Measurements from ENCODE around the gene PCDHGB4. TPM values are rescaled to one million over a fixed set of nuclear protein-coding genes. Genes with fewer than 3 reads are reported as not detected.
A peak's percentile ranks its signal among the peaks of the same experiment; 100 is the strongest.
"Not testable (repeated sequence)": the region's sequence is repeated elsewhere in the genome, so short reads cannot be mapped to it uniquely, and the experiment has no call there.

PCDHGB4 gene
- total and polyA plus RNA-seq, 2 experiments from 2014 or later: 5.0 to 6.8 TPM

DNA sequence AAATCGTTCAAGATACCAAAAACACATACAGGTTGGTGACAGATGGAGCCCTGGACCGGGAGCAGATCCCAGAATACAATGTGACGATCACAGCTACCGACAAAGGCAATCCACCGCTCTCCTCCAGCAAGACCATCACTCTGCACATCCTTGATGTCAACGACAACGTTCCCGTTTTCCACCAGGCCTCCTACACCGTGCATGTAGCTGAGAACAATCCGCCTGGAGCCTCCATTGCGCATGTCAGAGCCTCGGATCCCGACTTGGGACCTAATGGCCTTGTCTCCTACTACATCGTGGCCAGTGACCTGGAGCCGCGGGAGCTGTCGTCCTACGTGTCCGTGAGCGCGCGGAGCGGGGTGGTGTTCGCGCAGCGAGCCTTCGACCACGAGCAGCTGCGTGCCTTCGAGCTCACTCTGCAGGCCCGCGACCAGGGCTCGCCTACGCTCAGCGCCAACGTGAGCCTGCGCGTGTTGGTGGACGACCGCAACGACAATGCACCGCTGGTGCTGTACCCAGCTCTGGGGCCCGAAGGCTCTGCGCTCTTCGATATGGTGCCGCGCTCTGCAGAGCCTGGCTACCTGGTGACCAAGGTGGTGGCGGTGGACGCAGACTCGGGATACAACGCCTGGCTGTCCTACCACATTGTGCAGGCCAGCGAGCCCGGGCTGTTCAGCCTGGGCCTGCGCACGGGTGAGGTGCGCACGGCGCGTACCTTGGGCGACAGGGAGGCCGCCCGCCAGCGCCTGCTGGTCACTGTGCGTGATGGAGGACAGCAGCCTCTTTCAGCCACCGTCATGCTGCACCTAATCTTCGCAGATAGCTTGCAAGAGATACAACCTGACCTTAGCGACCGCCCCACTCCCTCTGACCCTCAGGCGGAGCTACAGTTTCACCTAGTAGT is 15.7 kb upstream of the PCDHGB4 start:
- TF ChIP-seq EZH2 (IDR thresholded peaks at IDR 0.05; ENCODE audit: insufficient read depth, poor library complexity, severe bottlenecking) (no peak), EZH2phosphoT487 (IDR thresholded peaks at IDR 0.05; ENCODE audit: insufficient read depth, low read depth) (no peak)
- 49 to 52% methylated on average over 59 to 68 of the region's 69 CpGs for WGBS, 2 experiments (ENCODE audit: low coverage in 1 of 2, low lambda C conversion rate in 2 of 2, missing lambda C conversion rate in 2 of 2)
- in situ Hi-C loops (cut with MboI): no loop called here

DNA sequence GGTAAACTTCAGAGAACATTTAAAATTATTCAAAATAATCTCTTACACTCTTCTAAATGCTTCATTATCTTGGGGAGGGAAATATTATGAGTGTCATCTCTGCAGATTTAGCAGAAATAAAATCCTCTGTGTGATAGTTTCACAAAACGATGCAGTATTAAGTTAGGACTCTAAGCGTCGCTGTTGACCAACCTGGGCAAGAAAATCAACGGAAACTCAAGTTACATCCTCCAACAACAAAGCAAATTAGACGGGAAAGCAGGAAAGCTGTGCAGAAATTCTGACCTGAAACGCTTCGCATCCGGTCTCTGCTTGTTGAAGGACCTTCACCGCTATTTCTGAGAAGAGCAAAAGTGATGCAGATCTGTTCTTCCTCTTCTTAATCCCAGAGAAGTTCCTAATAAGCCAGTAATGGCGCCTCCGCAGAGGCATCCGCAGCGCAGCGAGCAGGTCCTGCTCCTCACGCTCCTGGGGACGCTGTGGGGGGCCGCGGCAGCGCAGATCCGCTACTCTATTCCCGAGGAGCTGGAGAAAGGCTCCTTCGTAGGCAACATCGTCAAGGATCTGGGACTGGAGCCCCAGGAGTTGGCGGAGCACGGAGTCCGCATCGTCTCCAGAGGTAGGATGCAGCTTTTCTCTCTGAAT is 13.7 kb upstream of the PCDHGB4 start, which contains the start of gene PCDHGA6:
Gene PCDHGA6, plus strand, starts transcription at position 219 of the 645 bp plus-strand sequence. Its CDS starts 193 bp downstream, at position 412.
- Histone ChIP-seq H4K20me1 (ENCODE audit: insufficient read depth) (no peaks in the 10 kb centered on the region), H3K27me3 (replicated peaks; ENCODE audit: insufficient read depth) (no peaks in the 10 kb centered on the region), H3K36me3 (ENCODE audit: low read depth) (no peaks in the 10 kb centered on the region), H2AFZ (peak within 1 kb of the TSS; percentile 92), H3K4me2 (ENCODE audit: unreplicated experiment) (peak within 1 kb of the TSS; percentile 80), H3K27ac (peak within 1 kb of the TSS; percentile 44), H3F3A (ENCODE audit: insufficient read depth) (no peaks in the 10 kb centered on the region), H3K4me1 (ENCODE audit: insufficient read depth) (no peaks in the 10 kb centered on the region), H3K9me2 (ENCODE audit: insufficient read depth) (no peaks in the 10 kb centered on the region), H3K79me2 (ENCODE audit: insufficient read depth) (no peaks in the 10 kb centered on the region), H3K4me3 (peak within 1 kb of the TSS; percentile 77), H3K9ac (peak within 1 kb of the TSS; percentile 67), H3K9me3 (ENCODE audit: low read depth) (no peaks in the 10 kb centered on the region)
- TF ChIP-seq EZH2 (IDR thresholded peaks at IDR 0.05; ENCODE audit: insufficient read depth, poor library complexity, severe bottlenecking) (no peak), EZH2phosphoT487 (IDR thresholded peaks at IDR 0.05; ENCODE audit: insufficient read depth, low read depth) (no peak)
- DNase-seq: peak; percentile 64
- 13 to 20% methylated on average over 27 of the region's 27 CpGs for WGBS, 2 experiments (ENCODE audit: low coverage in 1 of 2, low lambda C conversion rate in 2 of 2, missing lambda C conversion rate in 2 of 2)
- in situ Hi-C loops (cut with MboI): no loop called here

More for the DNA sequence above, 15.7 kb upstream of the PCDHGB4 start:
- H3K27me3 ChIP-seq (replicated peaks; ENCODE audit: insufficient read depth): no peaks in the 10 kb centered on the region
- H3K27ac ChIP-seq: no peak overlapping the region
- H3F3A ChIP-seq (ENCODE audit: insufficient read depth): no peaks in the 10 kb centered on the region
- H3K9me3 ChIP-seq (ENCODE audit: low read depth): no peaks in the 10 kb centered on the region
- no peaks in the 10 kb centered on the region for H3K9me2 ChIP-seq (ENCODE audit: insufficient read depth)
- H3K79me2 ChIP-seq (ENCODE audit: insufficient read depth): no peaks in the 10 kb centered on the region
- H3K36me3 ChIP-seq (ENCODE audit: low read depth): no peaks in the 10 kb centered on the region
- H2AFZ ChIP-seq: no peak overlapping the region
- no peak overlapping the region for H3K4me2 ChIP-seq (ENCODE audit: unreplicated experiment)
- H3K9ac ChIP-seq: no peak overlapping the region
- H4K20me1 ChIP-seq (ENCODE audit: insufficient read depth): no peaks in the 10 kb centered on the region
- H3K4me3 ChIP-seq: no peak overlapping the region
- DNase-seq: no peak
- no peaks in the 10 kb centered on the region for H3K4me1 ChIP-seq (ENCODE audit: insufficient read depth)

DNA sequence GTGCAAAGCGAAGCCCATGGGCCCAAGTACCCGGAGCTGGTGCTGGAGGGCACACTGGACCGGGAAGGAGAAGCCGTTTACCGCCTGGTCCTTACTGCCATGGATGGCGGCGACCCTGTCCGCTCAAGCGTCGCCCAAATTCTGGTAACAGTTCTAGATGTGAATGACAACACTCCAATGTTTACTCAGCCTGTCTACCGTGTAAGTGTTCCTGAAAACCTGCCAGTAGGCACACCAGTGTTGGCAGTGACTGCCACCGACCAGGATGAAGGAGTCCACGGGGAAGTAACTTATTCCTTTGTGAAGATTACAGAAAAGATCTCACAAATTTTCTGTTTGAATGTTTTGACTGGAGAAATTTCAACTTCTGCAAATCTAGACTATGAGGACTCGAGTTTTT is 12.9 kb upstream of the PCDHGB4 start:
- Histone ChIP-seq H2AFZ (peak overlapping the region; percentile 92), H3K4me2 (ENCODE audit: unreplicated experiment) (peak overlapping the region; percentile 80), H3K9me2 (ENCODE audit: insufficient read depth) (no peaks in the 10 kb centered on the region), H3K4me3 (peak overlapping the region; percentile 77), H3K36me3 (ENCODE audit: low read depth) (no peaks in the 10 kb centered on the region), H4K20me1 (ENCODE audit: insufficient read depth) (no peaks in the 10 kb centered on the region), H3K79me2 (ENCODE audit: insufficient read depth) (no peaks in the 10 kb centered on the region), H3K9me3 (ENCODE audit: low read depth) (no peaks in the 10 kb centered on the region), H3K4me1 (ENCODE audit: insufficient read depth) (no peaks in the 10 kb centered on the region), H3K9ac (no peak overlapping the region), H3F3A (ENCODE audit: insufficient read depth) (no peaks in the 10 kb centered on the region), H3K27me3 (replicated peaks; ENCODE audit: insufficient read depth) (no peaks in the 10 kb centered on the region), H3K27ac (no peak overlapping the region)
- 53 to 61% methylated on average over 14 of the region's 14 CpGs for WGBS, 2 experiments (ENCODE audit: low coverage in 1 of 2, low lambda C conversion rate in 2 of 2, missing lambda C conversion rate in 2 of 2)
- TF ChIP-seq EZH2phosphoT487 (IDR thresholded peaks at IDR 0.05; ENCODE audit: insufficient read depth, low read depth): no peak
- no peak for TF ChIP-seq EZH2 (IDR thresholded peaks at IDR 0.05; ENCODE audit: insufficient read depth, poor library complexity, severe bottlenecking)
- in situ Hi-C loops (cut with MboI): no loop called here
- DNase-seq: no peak

DNA sequence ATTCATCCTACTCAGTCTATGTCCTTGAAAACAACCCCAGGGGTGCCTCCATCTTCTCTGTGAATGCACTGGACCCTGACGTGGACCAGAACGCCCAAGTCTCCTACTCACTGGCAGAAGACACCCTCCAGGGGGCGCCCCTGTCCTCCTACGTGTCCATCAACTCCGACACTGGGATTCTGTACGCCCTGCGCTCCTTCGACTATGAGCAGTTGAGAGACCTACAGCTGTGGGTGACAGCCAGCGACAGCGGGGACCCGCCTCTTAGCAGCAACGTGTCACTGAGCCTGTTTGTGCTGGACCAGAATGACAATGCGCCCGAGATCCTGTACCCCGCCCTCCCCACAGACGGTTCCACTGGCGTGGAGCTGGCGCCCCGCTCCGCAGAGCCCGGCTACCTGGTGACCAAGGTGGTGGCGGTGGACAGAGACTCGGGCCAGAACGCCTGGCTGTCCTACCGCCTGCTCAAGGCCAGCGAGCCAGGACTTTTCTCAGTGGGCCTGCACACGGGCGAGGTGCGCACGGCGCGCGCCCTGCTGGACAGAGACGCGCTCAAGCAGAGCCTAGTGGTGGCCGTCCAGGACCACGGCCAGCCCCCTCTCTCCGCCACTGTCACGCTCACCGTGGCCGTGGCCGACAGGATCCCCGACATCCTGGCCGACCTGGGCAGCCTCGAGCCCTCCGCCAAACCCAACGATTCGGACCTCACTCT is 11.9 kb upstream of the PCDHGB4 start:
- 53 to 66% methylated on average over 32 to 34 of the region's 48 CpGs for WGBS, 2 experiments (ENCODE audit: low coverage in 1 of 2, low lambda C conversion rate in 2 of 2, missing lambda C conversion rate in 2 of 2)

More for the DNA sequence above, 11.9 kb upstream of the PCDHGB4 start:
- in situ Hi-C loops (cut with MboI); H4K20me1 ChIP-seq (ENCODE audit: insufficient read depth); H3K4me1 ChIP-seq (ENCODE audit: insufficient read depth); H3K4me3 ChIP-seq; H3K9ac ChIP-seq; H2AFZ ChIP-seq; H3K79me2 ChIP-seq (ENCODE audit: insufficient read depth); H3K4me2 ChIP-seq (ENCODE audit: unreplicated experiment); H3K9me3 ChIP-seq (ENCODE audit: low read depth); H3F3A ChIP-seq (ENCODE audit: insufficient read depth); H3K27me3 ChIP-seq (replicated peaks; ENCODE audit: insufficient read depth); DNase-seq; H3K27ac ChIP-seq; H3K9me2 ChIP-seq (ENCODE audit: insufficient read depth); H3K36me3 ChIP-seq (ENCODE audit: low read depth): not testable (repeated sequence)

Data from GM23248 (cell line).